Activated T-cell treated with anti-CD3 and anti-CD28 coated beads for 4 hours (primary cell): ENCODE data around the gene ALPK1.
"Not testable (repeated sequence)": the region's sequence is repeated elsewhere in the genome, so short reads cannot be mapped to it uniquely, and the experiment has no call there.

Source experiments
- DNase-seq: peaks from one replicate; pipeline ENCODE4 v3.0.0-alpha.2; 2020

ALPK1 gene

DNA sequence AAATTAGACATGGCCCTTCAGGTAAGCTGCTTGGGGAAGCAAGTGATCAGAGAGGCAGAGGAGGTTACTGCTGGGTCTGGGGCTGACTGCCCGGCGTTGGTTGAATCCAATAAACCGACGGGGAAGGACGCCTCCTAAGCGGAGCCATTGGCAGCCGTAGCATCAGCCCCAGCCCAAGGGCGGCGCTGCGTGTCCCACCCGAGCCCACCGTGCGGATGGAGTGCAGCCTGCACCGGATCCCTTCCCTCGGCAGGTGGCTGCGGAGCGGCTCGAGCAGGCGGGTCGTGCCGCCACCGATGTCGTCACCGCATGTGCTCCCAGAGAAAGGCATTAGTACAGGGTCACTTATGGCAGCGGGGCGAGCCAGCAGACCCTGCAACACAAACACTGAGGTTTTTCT lies 82.1 kb downstream of the ALPK1 start:
- DNase-seq: no peak

DNA sequence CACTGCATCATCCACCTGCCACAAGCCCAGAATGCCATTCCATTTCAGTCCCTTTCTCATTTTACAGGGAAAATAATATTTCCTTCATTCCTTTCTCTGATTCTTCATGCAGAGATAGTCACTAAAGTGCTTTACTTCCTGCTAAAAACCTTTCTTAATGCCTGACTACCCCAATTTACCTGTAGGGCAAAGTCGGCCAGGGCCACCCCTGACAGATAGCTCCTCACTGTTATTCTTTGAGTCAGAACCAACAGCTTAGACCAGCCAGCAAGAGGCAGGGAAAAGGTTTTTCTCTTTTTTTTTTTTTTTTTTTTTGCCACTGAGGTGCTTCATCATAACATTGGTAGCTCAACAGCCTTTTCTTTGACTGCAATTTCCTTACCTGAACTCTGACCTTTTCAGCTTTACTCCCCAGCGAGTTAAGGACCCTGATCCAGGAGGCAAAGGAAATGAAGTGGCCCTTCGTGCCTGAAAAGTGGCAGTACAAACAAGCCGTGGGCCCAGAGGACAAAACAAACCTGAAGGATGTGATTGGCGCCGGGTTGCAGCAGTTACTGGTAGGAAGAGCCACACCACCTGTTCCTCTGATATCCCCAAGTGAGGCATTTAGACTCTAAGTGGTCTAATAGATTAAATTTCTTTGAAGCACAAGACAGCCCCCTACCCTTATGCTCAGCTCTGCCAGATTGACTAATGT lies 85.0 kb downstream of the ALPK1 start:
- no peak for DNase-seq

DNA sequence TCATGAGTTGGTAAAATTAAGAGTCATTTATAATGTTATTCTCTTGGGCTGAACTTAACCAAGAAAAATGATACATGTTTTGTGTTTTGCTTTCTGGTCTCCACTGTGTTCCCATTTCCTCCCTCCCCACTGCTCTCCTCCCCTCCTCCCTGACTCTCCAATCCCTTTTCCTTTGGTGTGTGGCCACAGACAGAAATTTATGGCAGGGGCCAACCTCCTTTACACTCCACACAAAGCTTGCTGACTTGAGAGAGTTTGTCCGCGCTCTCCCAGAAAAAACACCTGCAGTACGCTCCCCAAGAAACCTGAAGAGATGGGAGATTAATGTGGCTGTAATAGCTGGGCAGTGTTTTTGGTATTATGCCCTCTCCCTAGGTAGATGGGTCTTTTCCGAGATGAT lies 88.9 kb downstream of the ALPK1 start:
- DNase-seq: no peak

DNA sequence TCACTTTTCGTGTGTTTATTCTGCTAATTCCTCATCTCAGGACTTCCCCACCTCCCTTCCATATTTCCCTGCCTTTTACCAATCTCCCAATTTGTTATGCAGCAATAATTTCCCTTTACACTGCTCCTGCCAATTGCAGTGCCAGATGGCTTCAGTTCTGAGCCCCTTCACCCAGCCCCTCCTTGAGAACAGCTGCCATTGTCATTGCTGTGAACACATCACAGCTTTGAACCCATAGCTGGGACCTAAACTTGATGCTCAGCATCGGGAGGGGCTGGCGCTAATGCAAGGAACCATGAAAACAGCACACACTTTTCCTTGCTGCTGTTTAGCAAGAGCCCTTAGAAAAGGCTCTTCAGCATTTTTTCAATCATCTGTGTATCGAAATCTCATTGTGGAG lies 104.9 kb downstream of the ALPK1 start:
- no peak for DNase-seq

DNA sequence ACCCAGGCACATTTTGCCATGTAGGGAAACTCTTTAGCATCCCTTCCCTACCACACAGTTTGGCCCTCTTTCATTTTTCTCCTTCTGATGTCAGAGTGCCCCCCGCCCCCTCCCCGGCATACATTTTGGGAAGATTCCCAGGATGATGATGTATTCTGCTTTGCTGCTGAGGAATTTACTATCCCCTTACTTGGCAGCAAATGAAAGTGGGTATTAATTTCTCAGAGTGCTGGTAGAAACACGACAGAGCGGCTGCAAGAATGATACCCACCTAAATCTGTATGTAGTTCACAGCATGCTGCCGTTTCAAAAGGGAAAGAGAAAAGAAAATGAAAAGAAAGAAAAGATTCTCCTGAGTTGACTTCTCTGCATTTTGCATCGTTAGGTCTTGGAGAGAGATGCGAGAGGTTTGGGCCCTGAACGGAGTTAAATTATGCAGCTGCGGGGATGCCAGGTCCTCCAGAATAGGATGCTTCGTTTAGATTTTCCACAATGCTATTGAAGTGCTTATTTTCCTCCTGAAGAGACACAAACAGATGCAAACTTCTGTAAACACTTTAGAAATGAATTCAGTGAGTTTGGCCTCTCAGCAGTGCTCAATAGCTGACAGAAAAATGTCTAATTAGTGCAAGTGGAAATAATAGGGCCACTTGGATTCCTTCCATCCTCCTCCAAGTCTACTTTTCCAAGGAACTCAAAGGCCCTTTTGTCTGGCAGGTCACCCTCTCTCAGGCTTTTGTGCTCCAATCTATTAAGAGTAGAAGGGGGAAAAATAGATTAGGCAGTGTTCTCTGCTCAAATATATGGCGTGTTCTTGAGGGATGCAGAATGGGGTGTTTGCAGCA lies 106.2 kb downstream of the ALPK1 start:
- DNase-seq: no peak

DNA sequence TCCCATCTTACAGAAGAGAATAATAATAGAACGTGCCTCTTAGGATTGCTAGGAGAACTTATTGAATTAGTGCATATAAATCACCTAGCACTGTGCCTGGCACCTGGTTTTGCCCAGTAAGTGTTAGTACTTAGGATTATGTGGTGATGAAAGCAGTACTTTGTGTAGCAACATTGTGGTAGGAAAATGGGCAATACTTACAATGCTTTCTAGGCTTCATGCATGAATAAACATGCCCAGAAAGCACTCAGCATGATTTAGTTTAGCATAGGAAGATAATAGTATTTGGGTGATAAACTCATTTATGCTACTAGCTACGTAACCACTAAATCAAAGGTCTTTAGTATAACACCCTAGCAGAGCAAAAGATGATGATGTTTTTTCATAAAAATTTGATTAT lies 113.2 kb downstream of the ALPK1 start:
- no peak for DNase-seq

DNA sequence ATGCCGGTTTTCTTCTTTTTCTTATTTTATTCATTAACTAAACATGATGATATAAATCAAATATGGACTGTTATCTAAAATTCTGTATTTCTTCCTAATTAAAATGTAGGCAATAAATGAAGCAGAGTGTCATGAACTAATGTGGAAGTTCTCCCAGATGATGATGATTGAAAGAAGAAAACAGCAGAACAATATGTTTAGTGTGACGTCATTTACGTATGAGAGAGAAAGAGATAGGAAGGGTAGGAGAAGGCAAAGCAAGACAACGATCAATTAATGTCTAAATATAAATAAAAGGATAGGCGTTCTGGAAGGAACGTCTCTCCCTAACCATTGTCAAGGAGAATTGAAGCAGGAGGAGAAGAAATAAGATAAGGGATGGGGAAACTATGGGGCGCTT lies 113.6 kb downstream of the ALPK1 start:
- DNase-seq: no peak

DNA sequence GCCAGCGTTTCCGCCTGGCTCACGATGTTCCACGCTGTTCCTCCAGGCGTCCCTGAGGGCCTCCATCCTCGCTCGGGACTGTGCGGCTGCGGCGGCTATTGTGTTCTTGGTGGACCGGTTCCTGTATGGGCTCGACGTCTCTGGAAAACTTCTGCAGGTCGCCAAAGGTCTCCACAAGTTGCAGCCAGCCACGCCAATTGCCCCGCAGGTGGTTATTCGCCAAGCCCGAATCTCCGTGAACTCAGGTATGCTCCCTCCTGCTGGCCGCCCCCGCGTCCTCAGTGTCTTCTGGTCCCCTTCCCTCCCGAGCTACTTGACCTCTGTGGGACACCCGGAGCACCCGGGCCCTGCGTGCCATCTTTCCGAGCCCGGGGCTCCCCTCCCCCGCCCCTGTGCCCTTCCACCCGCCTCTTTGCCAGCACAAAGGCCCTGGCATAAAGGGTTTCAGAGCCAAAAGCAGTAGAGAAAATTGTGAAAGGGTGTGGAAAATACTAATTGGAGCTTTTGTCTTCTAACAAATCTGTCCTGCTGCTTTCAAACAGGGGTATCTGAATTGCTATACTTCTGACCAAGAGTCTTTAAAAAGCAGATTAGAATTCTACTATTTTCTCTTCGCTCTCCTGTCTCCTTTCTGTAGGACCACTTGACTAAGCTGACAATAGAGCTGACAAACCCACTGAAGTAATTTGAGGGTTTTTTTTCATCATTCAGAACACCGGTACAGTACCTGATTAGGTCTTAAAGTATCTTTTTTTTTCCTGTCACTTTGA lies 114.8 kb downstream of the ALPK1 start:
- DNase-seq: no peak

DNA sequence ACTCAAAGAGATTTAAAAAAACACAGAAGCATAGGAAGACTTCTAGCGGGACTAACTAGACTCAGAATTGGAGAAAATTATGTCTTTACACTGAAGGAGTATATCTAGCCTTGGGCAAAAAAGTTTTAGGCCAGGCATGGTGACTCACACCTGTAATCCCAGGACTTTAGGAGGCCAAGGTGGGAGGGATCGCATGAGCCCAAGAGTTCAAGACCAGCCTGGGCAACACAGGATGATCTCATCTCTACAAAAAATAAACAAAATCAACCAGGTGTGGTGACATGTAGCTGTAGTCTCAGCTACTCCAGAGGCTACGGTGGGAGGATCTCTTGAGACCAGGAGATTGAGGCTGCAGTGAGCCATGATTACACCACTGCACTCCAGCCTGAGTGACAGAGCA lies 119.3 kb downstream of the ALPK1 start:
- DNase-seq: no peak

DNA sequence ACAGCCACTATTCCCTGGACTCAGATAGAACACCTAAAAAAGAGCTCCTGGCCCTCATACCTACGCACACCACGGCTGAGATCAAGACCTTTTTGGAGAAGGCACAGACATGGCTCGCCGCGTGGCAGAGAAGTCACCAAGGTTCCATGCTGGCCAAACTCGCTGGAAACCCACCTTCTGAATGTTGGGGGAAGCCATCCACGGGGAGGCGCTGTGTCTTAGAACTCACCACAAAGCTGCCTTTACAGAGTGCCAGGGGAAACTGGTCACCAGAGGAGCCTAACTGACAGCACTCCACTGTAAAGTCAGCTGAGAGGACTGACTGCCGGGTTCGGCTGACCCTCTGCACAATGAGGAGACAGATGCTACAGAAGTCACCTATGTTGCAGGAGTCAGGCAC lies 120.9 kb downstream of the ALPK1 start:
- no peak for DNase-seq

DNA sequence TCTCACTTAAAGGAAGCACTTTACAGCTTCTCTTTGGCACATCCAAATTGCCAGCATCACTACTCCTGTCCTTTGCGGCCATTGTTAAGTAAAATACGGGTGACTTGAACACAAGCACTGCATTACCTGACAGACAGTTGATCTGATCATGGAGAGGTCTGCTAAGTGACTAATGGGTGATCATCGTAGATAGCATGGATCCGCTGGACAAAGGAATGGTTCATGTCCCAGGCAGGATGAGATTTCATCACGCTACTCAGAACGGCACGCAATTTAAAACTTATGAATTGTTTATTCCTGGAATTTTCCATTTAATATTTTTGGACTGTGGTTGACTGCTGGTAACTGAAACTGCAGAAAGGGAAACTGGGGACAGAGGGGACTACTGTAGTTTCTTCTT lies 124.7 kb downstream of the ALPK1 start:
- no peak for DNase-seq

DNA sequence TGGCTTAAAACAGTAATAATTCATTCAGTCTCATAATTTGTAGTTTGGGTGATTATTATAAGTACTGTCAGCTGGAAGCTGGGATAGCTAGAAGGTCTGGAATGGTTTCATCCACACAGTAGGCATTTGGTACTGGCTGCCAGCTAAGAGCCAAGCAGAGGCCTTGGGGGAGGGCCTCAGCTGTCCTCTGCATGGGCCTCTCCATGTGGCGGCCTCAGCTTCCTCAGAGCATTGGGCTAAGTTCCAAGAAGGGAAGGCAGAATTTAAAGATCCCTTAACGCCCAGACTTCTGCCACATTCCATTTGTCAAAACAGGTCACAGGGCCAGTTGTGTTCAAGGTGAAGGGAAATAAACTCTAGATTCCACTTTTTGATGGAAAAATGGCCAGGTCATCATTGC lies 125.5 kb downstream of the ALPK1 start:
- DNase-seq: no peak

DNA sequence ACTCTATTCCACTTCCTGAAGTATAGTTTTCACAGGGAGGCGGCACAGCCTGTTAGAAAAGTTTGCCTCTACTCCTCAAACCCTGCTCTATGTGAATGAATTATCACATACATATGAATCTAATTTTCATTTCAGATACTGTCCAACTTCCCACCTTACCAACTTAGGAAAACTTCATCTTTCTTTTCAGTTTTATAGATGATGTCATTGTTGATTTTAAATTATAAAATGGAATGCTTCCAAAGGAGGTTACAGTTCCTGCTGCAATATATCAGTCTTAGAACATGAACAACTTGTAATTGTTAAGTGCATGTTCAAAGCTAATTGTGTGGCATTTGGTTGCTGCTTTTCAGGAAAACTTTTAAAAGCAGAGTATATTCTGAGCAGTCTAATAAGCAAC lies 126.4 kb downstream of the ALPK1 start:
- DNase-seq: no peak

DNA sequence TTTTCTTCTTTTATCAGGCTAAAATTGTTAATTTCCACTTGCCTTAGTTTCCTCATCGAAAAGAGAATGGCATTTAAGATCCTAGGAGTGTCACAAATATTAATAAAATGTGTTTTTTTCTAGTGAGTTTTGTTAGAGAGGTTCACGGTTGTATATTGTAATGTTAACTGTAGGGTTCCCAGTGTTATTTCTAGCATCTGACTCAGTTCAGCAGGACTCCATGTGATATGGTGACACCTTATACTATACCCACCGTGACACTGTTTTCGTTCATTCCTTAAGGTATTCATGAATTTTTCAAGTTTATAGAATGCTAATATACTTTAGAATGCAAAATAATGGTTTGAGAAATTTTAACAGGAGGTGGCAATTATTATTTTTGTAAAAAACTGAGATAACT lies 128.7 kb downstream of the ALPK1 start:
- DNase-seq: no peak

DNA sequence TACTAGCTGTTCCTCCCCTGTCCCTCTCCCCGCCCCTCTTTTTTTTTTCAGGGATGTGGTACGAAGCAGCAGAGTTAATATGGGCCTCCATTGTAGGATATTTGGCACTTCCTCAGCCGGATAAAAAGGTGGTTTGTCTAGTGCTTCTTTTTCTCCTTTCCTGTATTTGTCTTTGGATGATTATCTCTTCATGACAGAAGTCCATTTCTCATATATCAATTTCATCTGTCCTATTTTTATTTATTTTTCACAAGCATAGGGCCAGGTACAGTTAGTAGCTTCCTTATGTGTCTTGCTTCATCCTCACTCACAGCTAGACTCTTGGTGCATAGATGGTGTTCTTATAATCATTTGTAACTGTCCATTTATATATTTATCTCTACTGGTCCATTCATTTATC lies 129.2 kb downstream of the ALPK1 start:
- no peak for DNase-seq

DNA sequence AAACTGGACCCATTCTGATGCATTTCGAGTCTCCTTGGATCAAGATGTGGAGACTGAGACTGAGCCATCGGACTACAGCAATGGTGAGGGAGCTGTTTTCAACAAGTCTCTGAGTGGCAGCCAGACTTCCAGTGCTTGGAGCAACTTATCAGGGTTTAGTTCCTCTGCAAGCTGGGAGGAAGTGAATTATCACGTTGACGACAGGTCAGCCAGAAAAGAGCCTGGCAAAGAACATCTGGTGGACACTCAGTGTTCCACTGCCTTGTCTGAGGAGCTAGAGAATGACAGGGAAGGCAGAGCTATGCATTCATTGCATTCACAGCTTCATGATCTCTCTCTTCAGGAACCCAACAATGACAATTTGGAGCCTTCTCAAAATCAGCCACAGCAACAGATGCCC lies 134.0 kb downstream of the ALPK1 start:
- no peak for DNase-seq

DNA sequence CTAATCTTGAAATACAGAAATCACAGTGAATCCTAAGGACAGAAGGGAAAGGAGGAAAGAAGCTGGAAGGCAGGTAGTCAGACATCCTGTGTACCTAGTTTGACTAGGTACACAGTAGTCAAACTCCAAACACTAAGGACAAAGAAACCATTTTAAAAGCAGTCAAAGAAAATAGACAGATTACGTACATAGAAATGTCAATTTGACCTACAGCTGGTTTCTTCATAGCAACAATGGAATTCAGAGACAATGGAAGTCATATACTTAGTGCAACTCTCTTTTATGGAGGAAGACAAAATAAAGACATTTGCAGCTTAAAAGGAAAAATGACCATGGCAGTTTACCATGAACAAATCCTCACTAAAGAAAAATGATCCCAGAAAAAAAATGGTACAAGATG lies 139.8 kb downstream of the ALPK1 start:
- no peak for DNase-seq

DNA sequence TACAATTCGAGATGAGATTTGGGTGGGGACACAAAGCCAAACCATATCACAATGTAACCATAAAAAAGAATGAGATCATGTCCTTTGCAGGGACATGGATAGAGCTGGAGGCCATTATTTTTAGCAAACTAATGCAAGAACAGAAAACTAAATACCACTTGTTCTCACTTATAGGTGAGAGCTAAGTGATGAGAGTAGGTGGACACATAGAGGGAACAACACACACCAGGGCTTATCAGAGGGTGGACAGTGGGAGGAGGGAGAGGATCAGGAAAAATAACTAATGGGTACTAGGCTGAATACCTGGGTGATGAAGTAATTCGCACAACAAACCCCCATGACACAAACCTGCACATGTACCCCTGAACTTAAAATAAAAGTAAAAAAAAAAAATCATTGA lies 145.1 kb downstream of the ALPK1 start:
- not testable (repeated sequence) for DNase-seq

DNA sequence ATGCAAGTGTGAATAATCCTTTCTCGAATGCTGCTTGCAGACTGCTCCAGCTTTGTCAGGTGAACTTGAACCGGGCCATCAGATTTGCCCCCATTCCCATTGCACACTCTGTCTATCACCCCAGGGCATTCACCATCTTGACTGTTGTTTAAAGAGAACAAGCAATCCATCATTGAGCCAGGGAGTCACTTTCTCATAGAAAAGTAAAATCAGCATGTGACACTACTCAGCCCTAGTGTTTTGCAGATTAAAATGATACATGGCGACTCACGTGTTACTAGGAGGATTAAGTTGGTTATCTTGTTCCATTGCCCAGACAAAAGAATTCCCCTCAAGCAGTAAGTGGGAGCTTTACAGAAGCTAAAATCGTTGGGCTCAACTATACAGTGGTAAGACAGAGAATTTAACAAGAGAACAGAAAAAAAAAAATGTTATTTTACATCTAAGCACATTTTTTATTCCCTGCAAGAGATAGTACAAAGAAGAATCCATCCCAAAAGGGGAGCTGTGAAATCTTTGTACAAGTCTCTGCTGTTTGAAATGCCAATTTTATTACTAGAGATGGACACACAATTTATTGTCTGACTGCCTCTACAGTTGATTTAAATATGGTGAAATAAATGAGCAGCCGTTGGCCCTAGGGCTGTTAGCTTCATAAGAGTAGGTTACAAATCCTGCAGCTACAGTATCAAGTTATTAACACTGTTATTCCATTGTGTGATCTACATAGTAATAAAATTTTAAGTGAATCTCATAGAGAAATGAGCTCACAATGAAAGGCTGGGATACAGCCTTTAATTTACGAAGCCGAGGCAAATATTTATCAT lies 151.3 kb downstream of the ALPK1 start:
- DNase-seq: no peak

DNA sequence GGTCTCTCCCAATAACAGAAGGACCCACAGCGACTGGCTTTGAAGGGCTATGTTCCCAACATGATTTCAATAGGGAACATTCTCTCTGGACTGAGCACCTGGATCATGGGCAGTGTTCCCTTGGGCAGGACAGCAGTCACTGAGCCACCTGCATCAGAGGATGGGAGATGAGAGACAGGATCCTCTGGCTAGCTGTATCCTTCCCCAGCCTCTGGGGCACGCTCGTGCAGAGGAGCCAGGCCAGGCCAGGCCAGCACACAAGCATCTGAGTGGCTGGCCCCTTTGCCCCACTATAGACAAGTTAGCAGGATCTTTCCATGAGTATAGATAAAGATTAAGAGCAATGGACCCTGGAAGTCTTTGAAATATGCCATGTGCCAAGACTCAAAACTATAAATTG lies 152.5 kb downstream of the ALPK1 start:
- no peak for DNase-seq

DNA sequence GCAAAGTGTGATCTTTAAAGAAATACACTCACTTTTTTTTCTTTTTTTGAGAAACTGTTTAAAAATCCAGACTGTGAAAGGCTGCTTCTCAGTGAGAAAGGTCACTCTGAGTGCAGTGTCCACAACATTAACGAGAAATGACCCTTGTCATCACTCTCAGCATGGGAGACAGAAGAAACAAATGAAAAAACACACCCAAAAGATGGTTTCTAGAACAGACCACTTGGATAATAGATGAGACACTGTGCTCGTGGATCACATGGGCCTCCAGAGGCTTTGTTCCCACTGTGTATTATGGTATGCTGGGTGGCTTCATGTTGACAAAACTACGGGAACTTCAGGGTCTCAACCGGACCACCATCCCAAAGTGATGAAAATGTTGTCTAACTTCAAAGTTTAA lies 153.9 kb downstream of the ALPK1 start:
- DNase-seq: no peak

DNA sequence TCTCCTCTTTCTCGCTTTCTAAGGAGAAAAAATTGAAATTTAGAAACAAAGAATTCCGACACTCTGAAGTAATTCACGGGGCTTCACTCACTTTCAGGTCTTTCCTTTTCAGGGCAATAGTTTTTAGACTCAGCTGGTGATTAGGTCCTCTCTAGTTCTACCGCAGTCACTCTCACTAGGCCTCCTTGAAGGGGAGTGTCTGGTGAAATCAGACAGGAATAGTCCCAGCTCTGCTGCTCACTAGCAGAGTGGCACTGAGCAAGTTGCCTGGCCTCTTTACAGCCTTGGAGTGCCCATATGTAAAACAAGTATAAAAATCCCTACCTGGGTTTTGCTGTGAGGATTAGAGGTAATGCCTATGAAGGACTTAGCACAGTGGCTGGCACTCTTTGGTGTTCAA lies 154.7 kb downstream of the ALPK1 start:
- DNase-seq: no peak

DNA sequence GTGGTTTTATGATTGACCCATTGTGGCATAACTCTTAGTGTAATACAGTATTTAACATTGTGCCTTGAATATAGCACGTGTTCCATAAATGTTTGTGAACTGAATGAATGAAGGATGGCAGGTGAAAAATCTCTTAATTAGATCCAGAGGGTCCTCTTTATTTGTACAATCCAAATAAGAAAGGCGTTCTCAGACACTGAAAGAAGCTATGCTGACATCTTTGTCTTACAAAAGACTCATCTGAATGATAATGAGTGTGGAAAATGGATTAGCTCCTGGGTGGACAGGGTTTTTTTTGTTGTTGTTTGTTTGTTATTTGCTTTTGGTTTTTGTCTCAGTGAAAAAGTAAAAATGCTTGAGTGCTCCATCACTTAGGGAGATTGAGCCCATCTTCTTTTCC lies 156.2 kb downstream of the ALPK1 start:
- no peak for DNase-seq
